SK-N-SH (cell line): ENCODE data around the gene CYLD.

Experiments used
- CTCF ChIP-seq: fragments of 200-600 bp; sonication (generic); IDR thresholded peaks from 2 replicates; pipeline ENCODE4 v1.6.1; 2017; ENCODE audit warnings: antibody characterized with exemption, mild to moderate bottlenecking, moderate library complexity
- EZH2phosphoT487 ChIP-seq: fragments of 200-600 bp; sonication (generic); IDR thresholded peaks from 2 replicates; pipeline ENCODE4 v1.6.1; 2017; ENCODE audit warnings: low read depth, mixed run types, mild to moderate bottlenecking, antibody characterized with exemption, moderate library complexity, borderline replicate concordance
- JUND ChIP-seq: IDR thresholded peaks from 2 replicates; pipeline ENCODE4 v1.4.0; 2012
- MXI1 ChIP-seq: IDR thresholded peaks from 2 replicates; pipeline ENCODE4 v1.6.1; 2012; ENCODE audit warnings: mild to moderate bottlenecking, low read depth, low read length, improper control_type of control experiment
- NRF1 ChIP-seq: IDR thresholded peaks from 2 replicates; pipeline ENCODE4 v1.6.1; 2012; ENCODE audit warnings: low read depth, mild to moderate bottlenecking, low read length
- RAD21 ChIP-seq: IDR thresholded peaks from 2 replicates; pipeline ENCODE4 v1.6.1; 2012; ENCODE audit warnings: mild to moderate bottlenecking, low read length
- RFX5 ChIP-seq: IDR thresholded peaks from 2 replicates; pipeline ENCODE4 v1.6.1; 2012; ENCODE audit warnings: mild to moderate bottlenecking, improper control_type of control experiment, low read length

DNA sequence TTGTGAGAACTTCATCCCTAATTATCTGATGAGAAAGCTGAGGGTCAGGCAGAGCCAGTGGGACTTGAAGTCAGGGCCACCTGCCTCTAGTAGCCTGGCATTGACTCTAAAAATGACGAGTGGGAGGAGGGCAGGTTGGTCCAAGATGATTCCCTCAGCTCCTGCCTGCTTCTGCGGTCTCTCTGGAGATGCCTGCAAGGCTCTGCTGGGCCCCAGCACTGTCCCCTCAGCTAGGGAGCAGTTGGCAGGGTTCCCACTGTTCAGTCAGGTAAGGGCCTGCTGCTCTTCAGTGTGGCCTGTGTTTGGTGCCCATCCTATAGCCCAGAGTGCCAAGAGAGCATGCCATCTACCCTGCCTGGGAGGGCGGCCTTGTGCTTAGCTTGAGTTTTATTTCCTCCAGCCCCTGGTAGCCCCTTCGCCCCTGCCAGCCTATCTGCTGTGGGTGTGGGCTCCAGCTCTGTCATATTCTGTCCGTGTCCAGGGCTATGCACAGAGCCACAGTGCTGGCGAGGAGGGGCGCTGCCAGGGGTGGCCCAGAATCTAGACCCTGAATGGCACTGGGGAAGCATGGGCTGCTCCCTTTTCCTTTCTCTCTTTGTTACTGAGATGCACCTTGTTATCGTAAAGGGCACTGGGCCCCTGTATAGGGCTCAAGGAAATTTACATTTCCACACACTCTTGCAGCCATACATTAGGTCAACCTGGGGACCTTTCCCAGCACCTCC lies 68.5 kb downstream of the CYLD start:
- TF ChIP-seq RAD21 (no peak), EZH2phosphoT487 (no peak), CTCF (no peak), MXI1 (no peak), JUND (no peak), NRF1 (no peak), RFX5 (no peak)
